Measurements from ENCODE around the gene CACNA1E.

The CACNA1E gene

GRCh38 chr1:181714428-181714827 is 231.1 kb downstream of the CACNA1E start:
- H3K27ac ChIP-seq (ENCODE audit: low read length): no peak overlapping the region
- no peak overlapping the region for H3K9ac ChIP-seq (ENCODE audit: low read length)
- no peaks in the 10 kb centered on the region for H3K27me3 ChIP-seq (ENCODE audit: control insufficient read depth, insufficient read depth, low read length)
- peaks cover 18% of the 10 kb centered on the region for H3K4me1 ChIP-seq (ENCODE audit: control insufficient read depth, low read depth, low read length)
- no peak overlapping the region for H3K4me3 ChIP-seq (ENCODE audit: low read length)
- H3K36me3 ChIP-seq (ENCODE audit: control insufficient read depth, low read depth, low read length): no peaks in the 10 kb centered on the region
- H3K9me3 ChIP-seq (ENCODE audit: control insufficient read depth, low read depth, low read length): no peaks in the 10 kb centered on the region

- Histone ChIP-seq H3K4me1 (ENCODE audit: control insufficient read depth, low read depth, low read length) (peaks cover 18% of the 10 kb centered on the region), H3K36me3 (ENCODE audit: control insufficient read depth, low read depth, low read length) (no peaks in the 10 kb centered on the region), H3K9me3 (ENCODE audit: control insufficient read depth, low read depth, low read length) (no peaks in the 10 kb centered on the region), H3K27ac (ENCODE audit: low read length) (no peak overlapping the region), H3K9ac (ENCODE audit: low read length) (no peak overlapping the region), H3K27me3 (ENCODE audit: control insufficient read depth, insufficient read depth, low read length) (no peaks in the 10 kb centered on the region), H3K4me3 (ENCODE audit: low read length) (no peak overlapping the region)
These were observed 234.7 kb downstream of the CACNA1E start for GRCh38 chr1:181718034-181718433.

GRCh38 chr1:181726320-181727012 is 243.1 kb downstream of the CACNA1E start:
- H3K4me1 ChIP-seq (ENCODE audit: control insufficient read depth, low read depth, low read length): no peaks in the 10 kb centered on the region
- H3K27ac ChIP-seq (ENCODE audit: low read length): no peak overlapping the region
- no peak overlapping the region for H3K9ac ChIP-seq (ENCODE audit: low read length)
- no peaks in the 10 kb centered on the region for H3K27me3 ChIP-seq (ENCODE audit: control insufficient read depth, insufficient read depth, low read length)
- no peaks in the 10 kb centered on the region for H3K9me3 ChIP-seq (ENCODE audit: control insufficient read depth, low read depth, low read length)
- no peak overlapping the region for H3K4me3 ChIP-seq (ENCODE audit: low read length)
- no peaks in the 10 kb centered on the region for H3K36me3 ChIP-seq (ENCODE audit: control insufficient read depth, low read depth, low read length)

GRCh38 chr1:181730606-181731005 is 247.3 kb downstream of the CACNA1E start:
- Histone ChIP-seq H3K27ac (ENCODE audit: low read length) (no peak overlapping the region), H3K36me3 (ENCODE audit: control insufficient read depth, low read depth, low read length) (no peaks in the 10 kb centered on the region), H3K4me1 (ENCODE audit: control insufficient read depth, low read depth, low read length) (no peaks in the 10 kb centered on the region), H3K27me3 (ENCODE audit: control insufficient read depth, insufficient read depth, low read length) (no peaks in the 10 kb centered on the region), H3K4me3 (ENCODE audit: low read length) (no peak overlapping the region), H3K9ac (ENCODE audit: low read length) (no peak overlapping the region), H3K9me3 (ENCODE audit: control insufficient read depth, low read depth, low read length) (no peaks in the 10 kb centered on the region)

- Histone ChIP-seq H3K27ac (ENCODE audit: low read length) (no peak overlapping the region), H3K9ac (ENCODE audit: low read length) (no peak overlapping the region), H3K4me3 (ENCODE audit: low read length) (no peak overlapping the region), H3K36me3 (ENCODE audit: control insufficient read depth, low read depth, low read length) (no peaks in the 10 kb centered on the region), H3K4me1 (ENCODE audit: control insufficient read depth, low read depth, low read length) (no peaks in the 10 kb centered on the region), H3K27me3 (ENCODE audit: control insufficient read depth, insufficient read depth, low read length) (no peaks in the 10 kb centered on the region), H3K9me3 (ENCODE audit: control insufficient read depth, low read depth, low read length) (no peaks in the 10 kb centered on the region)
These were observed 249.1 kb downstream of the CACNA1E start for GRCh38 chr1:181732218-181732990.

GRCh38 chr1:181733486-181733885 is 250.2 kb downstream of the CACNA1E start:
- Histone ChIP-seq H3K27ac (ENCODE audit: low read length) (no peak overlapping the region), H3K4me1 (ENCODE audit: control insufficient read depth, low read depth, low read length) (no peaks in the 10 kb centered on the region), H3K27me3 (ENCODE audit: control insufficient read depth, insufficient read depth, low read length) (no peaks in the 10 kb centered on the region), H3K36me3 (ENCODE audit: control insufficient read depth, low read depth, low read length) (no peaks in the 10 kb centered on the region), H3K9me3 (ENCODE audit: control insufficient read depth, low read depth, low read length) (no peaks in the 10 kb centered on the region), H3K4me3 (ENCODE audit: low read length) (no peak overlapping the region), H3K9ac (ENCODE audit: low read length) (no peak overlapping the region)

- no peaks in the 10 kb centered on the region for H3K9me3 ChIP-seq (ENCODE audit: control insufficient read depth, low read depth, low read length)
- no peaks in the 10 kb centered on the region for H3K27me3 ChIP-seq (ENCODE audit: control insufficient read depth, insufficient read depth, low read length)
- H3K36me3 ChIP-seq (ENCODE audit: control insufficient read depth, low read depth, low read length): no peaks in the 10 kb centered on the region
- no peaks in the 10 kb centered on the region for H3K4me1 ChIP-seq (ENCODE audit: control insufficient read depth, low read depth, low read length)
- no peak overlapping the region for H3K4me3 ChIP-seq (ENCODE audit: low read length)
- no peak overlapping the region for H3K27ac ChIP-seq (ENCODE audit: low read length)
- H3K9ac ChIP-seq (ENCODE audit: low read length): no peak overlapping the region
These were observed 253.7 kb downstream of the CACNA1E start for GRCh38 chr1:181737056-181737455.

GRCh38 chr1:181739214-181739613 is 255.9 kb downstream of the CACNA1E start:
- Histone ChIP-seq H3K27me3 (ENCODE audit: control insufficient read depth, insufficient read depth, low read length) (no peaks in the 10 kb centered on the region), H3K9ac (ENCODE audit: low read length) (no peak overlapping the region), H3K9me3 (ENCODE audit: control insufficient read depth, low read depth, low read length) (no peaks in the 10 kb centered on the region), H3K27ac (ENCODE audit: low read length) (no peak overlapping the region), H3K4me1 (ENCODE audit: control insufficient read depth, low read depth, low read length) (no peaks in the 10 kb centered on the region), H3K4me3 (ENCODE audit: low read length) (no peak overlapping the region), H3K36me3 (ENCODE audit: control insufficient read depth, low read depth, low read length) (no peaks in the 10 kb centered on the region)

GRCh38 chr1:181742426-181742825 is 259.1 kb downstream of the CACNA1E start:
- no peaks in the 10 kb centered on the region for H3K9me3 ChIP-seq (ENCODE audit: control insufficient read depth, low read depth, low read length)

GRCh38 chr1:181743878-181744312 is 260.6 kb downstream of the CACNA1E start:
- no peak overlapping the region for H3K27ac ChIP-seq (ENCODE audit: low read length)
- H3K4me1 ChIP-seq (ENCODE audit: control insufficient read depth, low read depth, low read length): no peaks in the 10 kb centered on the region
- no peak overlapping the region for H3K4me3 ChIP-seq (ENCODE audit: low read length)
- H3K27me3 ChIP-seq (ENCODE audit: control insufficient read depth, insufficient read depth, low read length): no peaks in the 10 kb centered on the region
- no peaks in the 10 kb centered on the region for H3K9me3 ChIP-seq (ENCODE audit: control insufficient read depth, low read depth, low read length)
- no peaks in the 10 kb centered on the region for H3K36me3 ChIP-seq (ENCODE audit: control insufficient read depth, low read depth, low read length)
- H3K9ac ChIP-seq (ENCODE audit: low read length): no peak overlapping the region

More at GRCh38 chr1:181742426-181742825, 259.1 kb downstream of the CACNA1E start:
- no peaks in the 10 kb centered on the region for H3K4me1 ChIP-seq (ENCODE audit: control insufficient read depth, low read depth, low read length)
- H3K27ac ChIP-seq (ENCODE audit: low read length): no peak overlapping the region
- no peak overlapping the region for H3K4me3 ChIP-seq (ENCODE audit: low read length)
- H3K27me3 ChIP-seq (ENCODE audit: control insufficient read depth, insufficient read depth, low read length): no peaks in the 10 kb centered on the region
- no peaks in the 10 kb centered on the region for H3K36me3 ChIP-seq (ENCODE audit: control insufficient read depth, low read depth, low read length)
- H3K9ac ChIP-seq (ENCODE audit: low read length): no peak overlapping the region

GRCh38 chr1:181746224-181746623 is 262.9 kb downstream of the CACNA1E start:
- Histone ChIP-seq H3K4me1 (ENCODE audit: control insufficient read depth, low read depth, low read length) (no peaks in the 10 kb centered on the region), H3K4me3 (ENCODE audit: low read length) (no peak overlapping the region), H3K9ac (ENCODE audit: low read length) (no peak overlapping the region), H3K27me3 (ENCODE audit: control insufficient read depth, insufficient read depth, low read length) (no peaks in the 10 kb centered on the region), H3K36me3 (ENCODE audit: control insufficient read depth, low read depth, low read length) (no peaks in the 10 kb centered on the region), H3K9me3 (ENCODE audit: control insufficient read depth, low read depth, low read length) (no peaks in the 10 kb centered on the region), H3K27ac (ENCODE audit: low read length) (no peak overlapping the region)

GRCh38 chr1:181748013-181748412 is 264.7 kb downstream of the CACNA1E start:
- H3K9ac ChIP-seq (ENCODE audit: low read length): no peak overlapping the region
- H3K27ac ChIP-seq (ENCODE audit: low read length): no peak overlapping the region
- H3K27me3 ChIP-seq (ENCODE audit: control insufficient read depth, insufficient read depth, low read length): no peaks in the 10 kb centered on the region

More at GRCh38 chr1:181748013-181748412, 264.7 kb downstream of the CACNA1E start:
- Histone ChIP-seq H3K36me3 (ENCODE audit: control insufficient read depth, low read depth, low read length) (no peaks in the 10 kb centered on the region), H3K4me3 (ENCODE audit: low read length) (no peak overlapping the region), H3K9me3 (ENCODE audit: control insufficient read depth, low read depth, low read length) (no peaks in the 10 kb centered on the region), H3K4me1 (ENCODE audit: control insufficient read depth, low read depth, low read length) (no peaks in the 10 kb centered on the region)
